ENCODE measurements around the gene DUSP1. TPM values are rescaled to one million over a fixed set of nuclear protein-coding genes. Genes with fewer than 3 reads are reported as not detected.

Gene DUSP1
- total RNA-seq, 1 donor from 2014 or later, result 250 TPM

DNA sequence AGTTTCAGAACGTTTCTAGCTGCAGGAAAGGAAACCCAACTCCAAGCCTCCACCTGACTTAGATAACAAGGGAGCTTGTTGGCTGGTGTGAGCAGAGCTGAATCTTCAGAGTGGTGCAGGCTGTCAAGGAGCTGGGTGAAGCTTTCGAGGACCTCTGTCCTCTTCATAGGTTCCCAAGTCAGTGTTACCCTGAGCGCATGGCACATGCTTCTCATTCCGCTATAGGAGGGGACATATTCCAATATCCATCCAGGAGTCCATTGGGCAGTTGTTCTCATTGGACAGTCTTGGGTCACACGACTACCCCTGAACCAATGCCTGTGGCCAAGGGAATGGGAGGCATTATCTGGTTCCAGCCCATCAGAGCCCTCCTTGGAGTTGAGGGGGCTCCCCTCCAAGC is 50.3 kb downstream of the DUSP1 start:
- Mint-ChIP-seq H3K36me3 (ENCODE audit: unreplicated experiment) (no peaks in the 10 kb centered on the region), H3K9me3 (ENCODE audit: unreplicated experiment) (no peaks in the 10 kb centered on the region), H3K27ac (ENCODE audit: unreplicated experiment) (no peak overlapping the region)

DNA sequence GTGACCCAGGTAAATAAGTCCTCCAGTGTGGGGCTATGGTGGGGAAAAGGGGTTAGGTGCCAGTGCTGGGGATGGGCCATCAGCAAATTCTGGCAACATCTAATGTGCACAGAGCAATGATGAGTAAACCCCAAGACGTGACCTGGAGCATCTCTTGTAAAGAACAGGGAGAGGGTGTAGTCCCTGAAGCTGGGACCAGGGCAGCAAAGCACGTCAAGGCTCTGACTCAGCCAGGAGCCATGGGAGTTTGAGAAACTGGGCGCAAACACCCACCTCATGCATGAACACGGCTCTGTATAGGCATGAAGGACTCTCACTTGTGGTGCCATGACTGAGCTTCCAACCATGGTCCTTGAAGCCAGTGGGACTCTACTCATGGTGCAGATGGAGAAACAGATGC is 51.8 kb downstream of the DUSP1 start:
- H3K27ac Mint-ChIP-seq (ENCODE audit: unreplicated experiment), result no peak overlapping the region
- TF ChIP-seq, protein P1, sequence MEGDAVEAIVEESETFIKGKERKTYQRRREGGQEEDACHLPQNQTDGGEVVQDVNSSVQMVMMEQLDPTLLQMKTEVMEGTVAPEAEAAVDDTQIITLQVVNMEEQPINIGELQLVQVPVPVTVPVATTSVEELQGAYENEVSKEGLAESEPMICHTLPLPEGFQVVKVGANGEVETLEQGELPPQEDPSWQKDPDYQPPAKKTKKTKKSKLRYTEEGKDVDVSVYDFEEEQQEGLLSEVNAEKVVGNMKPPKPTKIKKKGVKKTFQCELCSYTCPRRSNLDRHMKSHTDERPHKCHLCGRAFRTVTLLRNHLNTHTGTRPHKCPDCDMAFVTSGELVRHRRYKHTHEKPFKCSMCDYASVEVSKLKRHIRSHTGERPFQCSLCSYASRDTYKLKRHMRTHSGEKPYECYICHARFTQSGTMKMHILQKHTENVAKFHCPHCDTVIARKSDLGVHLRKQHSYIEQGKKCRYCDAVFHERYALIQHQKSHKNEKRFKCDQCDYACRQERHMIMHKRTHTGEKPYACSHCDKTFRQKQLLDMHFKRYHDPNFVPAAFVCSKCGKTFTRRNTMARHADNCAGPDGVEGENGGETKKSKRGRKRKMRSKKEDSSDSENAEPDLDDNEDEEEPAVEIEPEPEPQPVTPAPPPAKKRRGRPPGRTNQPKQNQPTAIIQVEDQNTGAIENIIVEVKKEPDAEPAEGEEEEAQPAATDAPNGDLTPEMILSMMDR (IDR thresholded peaks at IDR 0.05), result no peak
- H3K4me1 Mint-ChIP-seq (ENCODE audit: unreplicated experiment), result peaks cover 26% of the 10 kb centered on the region
- no peak for DNase-seq (ENCODE audit: extremely low spot score, unreplicated experiment)
- no peak overlapping the region for H3K4me3 Mint-ChIP-seq (ENCODE audit: unreplicated experiment)
- no peaks in the 10 kb centered on the region for H3K36me3 Mint-ChIP-seq (ENCODE audit: unreplicated experiment)
- no peaks in the 10 kb centered on the region for H3K27me3 Mint-ChIP-seq (ENCODE audit: unreplicated experiment)
- H3K9me3 Mint-ChIP-seq (ENCODE audit: unreplicated experiment), result no peaks in the 10 kb centered on the region

More for the DNA sequence above, 50.3 kb downstream of the DUSP1 start:
- Mint-ChIP-seq H3K4me3 (ENCODE audit: unreplicated experiment) (no peak overlapping the region), H3K27me3 (ENCODE audit: unreplicated experiment) (no peaks in the 10 kb centered on the region), H3K4me1 (ENCODE audit: unreplicated experiment) (peaks cover 16% of the 10 kb centered on the region)
- TF ChIP-seq, protein P1 (IDR thresholded peaks at IDR 0.05), result no peak
- DNase-seq (ENCODE audit: extremely low spot score, unreplicated experiment), result no peak

DNA sequence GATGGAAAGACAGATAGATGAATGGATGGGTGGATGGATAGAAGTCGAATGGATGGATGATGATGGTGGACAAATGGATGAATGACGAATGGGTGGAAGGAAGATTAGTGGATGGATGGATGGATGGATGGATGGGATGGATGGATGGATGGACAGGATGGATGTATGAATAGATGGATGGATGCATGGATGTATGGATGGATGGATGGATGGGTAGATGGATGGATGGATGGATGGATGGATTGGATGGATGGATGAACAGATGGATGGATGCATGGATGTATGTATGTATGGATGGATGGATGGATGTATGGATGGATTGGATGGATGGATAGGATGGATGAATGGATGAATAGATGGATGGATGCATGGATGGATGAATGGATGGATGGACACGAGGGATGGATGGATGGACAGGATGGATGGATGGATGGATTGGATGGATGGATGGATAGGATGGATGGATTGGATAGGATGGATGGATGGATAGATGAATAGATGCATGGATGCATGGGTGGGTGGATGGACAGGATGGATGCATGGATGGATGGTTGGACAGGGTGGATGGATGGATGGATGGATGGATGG is 52.4 kb downstream of the DUSP1 start:
- Mint-ChIP-seq H3K4me1 (ENCODE audit: unreplicated experiment) (peaks cover 29% of the 10 kb centered on the region), H3K27ac (ENCODE audit: unreplicated experiment) (no peak overlapping the region), H3K9me3 (ENCODE audit: unreplicated experiment) (no peaks in the 10 kb centered on the region), H3K27me3 (ENCODE audit: unreplicated experiment) (no peaks in the 10 kb centered on the region), H3K36me3 (ENCODE audit: unreplicated experiment) (no peaks in the 10 kb centered on the region), H3K4me3 (ENCODE audit: unreplicated experiment) (no peak overlapping the region)
- DNase-seq (ENCODE audit: extremely low spot score, unreplicated experiment), result no peak
- TF ChIP-seq, protein P1 (IDR thresholded peaks at IDR 0.05), result no peak

Other genes starting within 250 kb of the DUSP1 start
- 1.5 and 1.7 TPM in 2 replicates for gene NEURL1B, start 129.9 kb downstream of the DUSP1 start, total RNA-seq
- 174 and 175 TPM in 2 replicates for gene ERGIC1, start 63.1 kb upstream of the DUSP1 start, total RNA-seq
- gene RPL26L1, start 188.2 kb upstream of the DUSP1 start, total RNA-seq, result 43.5 and 45.1 TPM in 2 replicates
- 261 and 282 TPM in 2 replicates for gene ATP6V0E1, start 212.6 kb upstream of the DUSP1 start, total RNA-seq

Data from osteocyte (in vitro differentiated cells).